PC-3 (cell line): ENCODE results near the gene CALN1.

ENCODE experiments used
- EZH2 ChIP-seq: fragments of 300-600 bp; sonication (generic); IDR thresholded peaks from one replicate; pipeline ENCODE4 v1.6.1; 2017; ENCODE audit warnings: antibody characterized with exemption, mild to moderate bottlenecking, low read length; ENCODE audit not compliant: unreplicated experiment
- EZH2phosphoT487 ChIP-seq: fragments of 300-600 bp; sonication (generic); IDR thresholded peaks from 2 replicates; pipeline ENCODE4 v1.6.1; 2018; ENCODE audit warnings: mild to moderate bottlenecking, antibody characterized with exemption, low read length, borderline replicate concordance
- TF ChIP-seq, protein P1 (sequence below): fragments of 300-600 bp; sonication (generic); conservative IDR thresholded peaks from 2 replicates; pipeline ENCODE4 v1.5.1; 2017; ENCODE audit warnings: antibody characterized with exemption, low read depth, mild to moderate bottlenecking, low read length

DNA sequence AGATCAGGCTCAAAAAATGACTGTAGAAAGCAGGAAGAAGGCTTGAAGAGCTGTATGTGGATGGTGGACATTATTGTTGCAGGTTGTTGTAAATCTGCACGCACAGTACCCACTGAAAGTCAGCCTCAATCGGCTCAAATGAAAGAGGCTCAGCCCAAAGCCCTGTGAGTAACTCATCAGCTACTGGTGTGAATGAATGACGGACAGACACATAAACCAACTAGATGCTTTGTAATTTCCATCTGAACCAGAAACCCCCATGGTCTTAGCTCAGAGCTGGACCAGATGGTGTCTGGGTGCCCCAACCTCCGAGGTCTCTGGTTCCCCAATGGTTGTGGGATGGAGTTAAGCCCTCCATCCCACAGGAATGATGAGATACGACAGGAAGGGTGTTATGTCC, 7.4 kb downstream of the CALN1 start:
- TF ChIP-seq, protein P1, sequence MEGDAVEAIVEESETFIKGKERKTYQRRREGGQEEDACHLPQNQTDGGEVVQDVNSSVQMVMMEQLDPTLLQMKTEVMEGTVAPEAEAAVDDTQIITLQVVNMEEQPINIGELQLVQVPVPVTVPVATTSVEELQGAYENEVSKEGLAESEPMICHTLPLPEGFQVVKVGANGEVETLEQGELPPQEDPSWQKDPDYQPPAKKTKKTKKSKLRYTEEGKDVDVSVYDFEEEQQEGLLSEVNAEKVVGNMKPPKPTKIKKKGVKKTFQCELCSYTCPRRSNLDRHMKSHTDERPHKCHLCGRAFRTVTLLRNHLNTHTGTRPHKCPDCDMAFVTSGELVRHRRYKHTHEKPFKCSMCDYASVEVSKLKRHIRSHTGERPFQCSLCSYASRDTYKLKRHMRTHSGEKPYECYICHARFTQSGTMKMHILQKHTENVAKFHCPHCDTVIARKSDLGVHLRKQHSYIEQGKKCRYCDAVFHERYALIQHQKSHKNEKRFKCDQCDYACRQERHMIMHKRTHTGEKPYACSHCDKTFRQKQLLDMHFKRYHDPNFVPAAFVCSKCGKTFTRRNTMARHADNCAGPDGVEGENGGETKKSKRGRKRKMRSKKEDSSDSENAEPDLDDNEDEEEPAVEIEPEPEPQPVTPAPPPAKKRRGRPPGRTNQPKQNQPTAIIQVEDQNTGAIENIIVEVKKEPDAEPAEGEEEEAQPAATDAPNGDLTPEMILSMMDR, result no peak
- TF ChIP-seq EZH2 (no peak), EZH2phosphoT487 (no peak)
